CD4-positive, alpha-beta T cell treated with Interleukin-17A for 4 hours (primary cell): ENCODE measurements around the gene ZNF502.

Experiments used
- DNase-seq: peaks from one replicate; pipeline ENCODE4 v3.0.0-alpha.2; 2020; ENCODE audit warnings: mixed read lengths

The ZNF502 gene

GRCh38 chr3:44771424-44772098 is 59.1 kb downstream of the ZNF502 start:
- no peak for DNase-seq

- no peak for DNase-seq
These were observed 59.6 kb downstream of the ZNF502 start for GRCh38 chr3:44772099-44772442.
